Measurements from ENCODE around the gene RASSF10. TPM values are rescaled to one million over a fixed set of nuclear protein-coding genes. Genes with fewer than 3 reads are reported as not detected.

Gene RASSF10
- polyA plus RNA-seq, 1 donor from 2014 or later: not detected

DNA sequence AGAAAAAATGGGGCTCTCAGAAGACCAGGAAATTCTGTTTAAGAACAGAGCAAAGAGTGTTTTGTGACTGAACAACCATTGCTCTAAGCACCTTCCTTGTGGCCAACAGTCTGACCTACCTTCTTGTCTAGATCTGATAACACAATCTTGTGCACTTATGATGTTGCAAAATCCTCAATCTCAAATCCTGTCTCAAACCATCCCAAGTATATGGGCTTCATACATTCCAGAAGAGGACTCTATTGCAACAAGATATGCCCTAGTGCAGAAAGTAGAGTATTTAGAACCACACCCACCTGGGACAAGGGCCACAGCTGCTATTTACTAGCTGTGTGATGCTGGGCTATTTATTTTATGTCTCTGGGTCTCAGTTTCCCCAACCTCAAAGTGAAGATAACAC is 27.1 kb downstream of the RASSF10 start:
- Histone ChIP-seq H3K9me2 (ENCODE audit: insufficient read depth, low read length) (no peaks in the 10 kb centered on the region), H3K9ac (ENCODE audit: low read length) (no peak overlapping the region), H3K9me3 (ENCODE audit: low read length) (no peaks in the 10 kb centered on the region), H3K79me2 (replicated peaks; ENCODE audit: insufficient read depth, low read length) (no peaks in the 10 kb centered on the region), H2AFZ (ENCODE audit: low read depth, low read length) (no peak overlapping the region), H3K4me3 (ENCODE audit: low read length) (no peak overlapping the region), H3F3A (ENCODE audit: insufficient read depth, low read length, poor library complexity, severe bottlenecking) (no peaks in the 10 kb centered on the region), H3K4me2 (ENCODE audit: low read length) (no peak overlapping the region), H4K20me1 (ENCODE audit: insufficient read depth) (no peaks in the 10 kb centered on the region), H3K36me3 (ENCODE audit: insufficient read depth, low read length) (no peaks in the 10 kb centered on the region), H3K27me3 (ENCODE audit: insufficient read depth, low read depth, low read length) (no peaks in the 10 kb centered on the region), H3K27ac (ENCODE audit: low read length) (no peak overlapping the region)
- TF ChIP-seq MXI1 (conservative IDR thresholded peaks at IDR 0.05; ENCODE audit: poor library complexity, severe bottlenecking): no peak
- no peak for TF ChIP-seq EP300 (conservative IDR thresholded peaks at IDR 0.05; ENCODE audit: poor library complexity, severe bottlenecking)
- TF ChIP-seq, protein P1, sequence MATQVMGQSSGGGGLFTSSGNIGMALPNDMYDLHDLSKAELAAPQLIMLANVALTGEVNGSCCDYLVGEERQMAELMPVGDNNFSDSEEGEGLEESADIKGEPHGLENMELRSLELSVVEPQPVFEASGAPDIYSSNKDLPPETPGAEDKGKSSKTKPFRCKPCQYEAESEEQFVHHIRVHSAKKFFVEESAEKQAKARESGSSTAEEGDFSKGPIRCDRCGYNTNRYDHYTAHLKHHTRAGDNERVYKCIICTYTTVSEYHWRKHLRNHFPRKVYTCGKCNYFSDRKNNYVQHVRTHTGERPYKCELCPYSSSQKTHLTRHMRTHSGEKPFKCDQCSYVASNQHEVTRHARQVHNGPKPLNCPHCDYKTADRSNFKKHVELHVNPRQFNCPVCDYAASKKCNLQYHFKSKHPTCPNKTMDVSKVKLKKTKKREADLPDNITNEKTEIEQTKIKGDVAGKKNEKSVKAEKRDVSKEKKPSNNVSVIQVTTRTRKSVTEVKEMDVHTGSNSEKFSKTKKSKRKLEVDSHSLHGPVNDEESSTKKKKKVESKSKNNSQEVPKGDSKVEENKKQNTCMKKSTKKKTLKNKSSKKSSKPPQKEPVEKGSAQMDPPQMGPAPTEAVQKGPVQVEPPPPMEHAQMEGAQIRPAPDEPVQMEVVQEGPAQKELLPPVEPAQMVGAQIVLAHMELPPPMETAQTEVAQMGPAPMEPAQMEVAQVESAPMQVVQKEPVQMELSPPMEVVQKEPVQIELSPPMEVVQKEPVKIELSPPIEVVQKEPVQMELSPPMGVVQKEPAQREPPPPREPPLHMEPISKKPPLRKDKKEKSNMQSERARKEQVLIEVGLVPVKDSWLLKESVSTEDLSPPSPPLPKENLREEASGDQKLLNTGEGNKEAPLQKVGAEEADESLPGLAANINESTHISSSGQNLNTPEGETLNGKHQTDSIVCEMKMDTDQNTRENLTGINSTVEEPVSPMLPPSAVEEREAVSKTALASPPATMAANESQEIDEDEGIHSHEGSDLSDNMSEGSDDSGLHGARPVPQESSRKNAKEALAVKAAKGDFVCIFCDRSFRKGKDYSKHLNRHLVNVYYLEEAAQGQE (IDR thresholded peaks at IDR 0.05; ENCODE audit: borderline replicate concordance): no peak
- no peak for TF ChIP-seq POLR2AphosphoS5 (IDR thresholded peaks at IDR 0.05)
- TF ChIP-seq RAD21 (conservative IDR thresholded peaks at IDR 0.05): no peak
- no peak for TF ChIP-seq SMC3 (conservative IDR thresholded peaks at IDR 0.05; ENCODE audit: poor library complexity)
- TF ChIP-seq, protein P2, sequence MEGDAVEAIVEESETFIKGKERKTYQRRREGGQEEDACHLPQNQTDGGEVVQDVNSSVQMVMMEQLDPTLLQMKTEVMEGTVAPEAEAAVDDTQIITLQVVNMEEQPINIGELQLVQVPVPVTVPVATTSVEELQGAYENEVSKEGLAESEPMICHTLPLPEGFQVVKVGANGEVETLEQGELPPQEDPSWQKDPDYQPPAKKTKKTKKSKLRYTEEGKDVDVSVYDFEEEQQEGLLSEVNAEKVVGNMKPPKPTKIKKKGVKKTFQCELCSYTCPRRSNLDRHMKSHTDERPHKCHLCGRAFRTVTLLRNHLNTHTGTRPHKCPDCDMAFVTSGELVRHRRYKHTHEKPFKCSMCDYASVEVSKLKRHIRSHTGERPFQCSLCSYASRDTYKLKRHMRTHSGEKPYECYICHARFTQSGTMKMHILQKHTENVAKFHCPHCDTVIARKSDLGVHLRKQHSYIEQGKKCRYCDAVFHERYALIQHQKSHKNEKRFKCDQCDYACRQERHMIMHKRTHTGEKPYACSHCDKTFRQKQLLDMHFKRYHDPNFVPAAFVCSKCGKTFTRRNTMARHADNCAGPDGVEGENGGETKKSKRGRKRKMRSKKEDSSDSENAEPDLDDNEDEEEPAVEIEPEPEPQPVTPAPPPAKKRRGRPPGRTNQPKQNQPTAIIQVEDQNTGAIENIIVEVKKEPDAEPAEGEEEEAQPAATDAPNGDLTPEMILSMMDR (IDR thresholded peaks at IDR 0.05; ENCODE audit: poor library complexity, severe bottlenecking): no peak
- no peak for TF ChIP-seq TAF1 (IDR thresholded peaks at IDR 0.05; ENCODE audit: low read depth)
- no peak for TF ChIP-seq EZH2 (IDR thresholded peaks at IDR 0.05; ENCODE audit: borderline replicate concordance, insufficient read depth, low read length, poor library complexity, severe bottlenecking)

DNA sequence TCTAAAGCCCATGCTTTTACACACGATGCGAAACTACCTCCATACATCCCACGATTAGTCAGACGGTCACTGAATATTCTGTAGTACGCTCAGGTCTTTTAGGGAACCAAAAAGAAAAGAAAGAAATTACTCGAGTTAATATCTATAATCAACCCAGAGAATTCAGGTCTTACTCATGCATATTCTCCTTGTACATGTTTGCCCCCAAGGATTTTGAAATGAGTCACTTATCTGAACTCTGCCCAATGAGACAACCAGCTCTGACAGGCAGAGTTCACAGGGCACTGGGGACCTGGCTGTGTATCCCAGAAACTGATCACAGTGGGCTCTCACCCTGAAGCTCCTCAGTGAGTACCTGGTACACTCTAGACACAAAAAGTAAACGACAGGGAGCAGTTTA is 29.2 kb downstream of the RASSF10 start:
- Histone ChIP-seq H3K27me3 (ENCODE audit: insufficient read depth, low read depth, low read length) (no peaks in the 10 kb centered on the region), H3K27ac (ENCODE audit: low read length) (no peak overlapping the region), H3K79me2 (replicated peaks; ENCODE audit: insufficient read depth, low read length) (no peaks in the 10 kb centered on the region)

More for the DNA sequence above, 29.2 kb downstream of the RASSF10 start:
- no peak overlapping the region for H2AFZ ChIP-seq (ENCODE audit: low read depth, low read length)
- no peak overlapping the region for H3K4me2 ChIP-seq (ENCODE audit: low read length)
- no peaks in the 10 kb centered on the region for H3F3A ChIP-seq (ENCODE audit: insufficient read depth, low read length, poor library complexity, severe bottlenecking)
- H3K9me3 ChIP-seq (ENCODE audit: low read length): no peaks in the 10 kb centered on the region
- no peak overlapping the region for H3K9ac ChIP-seq (ENCODE audit: low read length)
- TF ChIP-seq MXI1 (conservative IDR thresholded peaks at IDR 0.05; ENCODE audit: poor library complexity, severe bottlenecking) (no peak), EZH2 (IDR thresholded peaks at IDR 0.05; ENCODE audit: borderline replicate concordance, insufficient read depth, low read length, poor library complexity, severe bottlenecking) (no peak), RAD21 (conservative IDR thresholded peaks at IDR 0.05) (no peak), SMC3 (conservative IDR thresholded peaks at IDR 0.05; ENCODE audit: poor library complexity) (no peak), EP300 (conservative IDR thresholded peaks at IDR 0.05; ENCODE audit: poor library complexity, severe bottlenecking) (no peak), TAF1 (IDR thresholded peaks at IDR 0.05; ENCODE audit: low read depth) (no peak), POLR2AphosphoS5 (IDR thresholded peaks at IDR 0.05) (no peak)
- TF ChIP-seq, protein P1 (IDR thresholded peaks at IDR 0.05; ENCODE audit: borderline replicate concordance): no peak
- TF ChIP-seq, protein P2 (IDR thresholded peaks at IDR 0.05; ENCODE audit: poor library complexity, severe bottlenecking): no peak
- no peaks in the 10 kb centered on the region for H4K20me1 ChIP-seq (ENCODE audit: insufficient read depth)
- H3K9me2 ChIP-seq (ENCODE audit: insufficient read depth, low read length): no peaks in the 10 kb centered on the region
- H3K4me3 ChIP-seq (ENCODE audit: low read length): no peak overlapping the region
- H3K36me3 ChIP-seq (ENCODE audit: insufficient read depth, low read length): no peaks in the 10 kb centered on the region

Measured in neural cell (in vitro differentiated cells).